Activated CD4-positive, alpha-beta T cell treated with anti-CD3 and anti-CD28 coated beads for 36 hours (primary cell): ENCODE measurements around the gene UNC13C. TPM values are rescaled to one million over a fixed set of nuclear protein-coding genes. Genes with fewer than 3 reads are reported as not detected.

Source experiments
- ATAC-seq: fragments of 200-7000 bp; cut with Tn5 transposase; one replicate; pipeline ENCODE4 v1.10.0; 2021; ENCODE audit warnings: mild to moderate bottlenecking, moderate library complexity
- CTCF ChIA-PET: fragments of 350-600 bp; sonication (Branson Sonifier 250); formaldehyde crosslinking; loops from one replicate; lab custom pipeline; 2021; ENCODE audit warnings: antibody characterized with exemption; lab: Charles Lee
- POLR2A ChIA-PET: fragments of 350-600 bp; sonication (Branson Sonifier 250); formaldehyde crosslinking; loops from one replicate; lab custom pipeline; 2021; ENCODE audit warnings: antibody characterized with exemption, inconsistent platforms; lab: Charles Lee
- DNase-seq: peaks from one replicate; pipeline ENCODE4 v3.0.0-alpha.2; 2020
- H3K27ac Mint-ChIP-seq: one replicate; pipeline ENCODE4 v1.8.0; 2021; ENCODE audit warnings: mixed read lengths
- H3K27me3 Mint-ChIP-seq: one replicate; pipeline ENCODE4 v1.8.0; 2021; ENCODE audit warnings: mixed read lengths
- H3K36me3 Mint-ChIP-seq: one replicate; pipeline ENCODE4 v1.8.0; 2021; ENCODE audit warnings: low read depth, mixed read lengths
- H3K4me1 Mint-ChIP-seq: one replicate; pipeline ENCODE4 v1.8.0; 2021; ENCODE audit warnings: mixed read lengths
- H3K4me3 Mint-ChIP-seq: one replicate; pipeline ENCODE4 v1.8.0; 2021; ENCODE audit warnings: mild to moderate bottlenecking, moderate library complexity, mixed read lengths
- H3K9me3 Mint-ChIP-seq: one replicate; pipeline ENCODE4 v1.8.0; 2021; ENCODE audit warnings: low read depth, mixed read lengths
- intact Hi-C, 2 experiments: fragments of 100-400 bp; cut with DNase I in 1 of 2; cut with micrococcal nuclease in 1 of 2; formaldehyde crosslinking; loops; one replicate each; pipeline versions ENCODE4 v1.14.2 to v1.15.1; 2022 to 2024; cut with DNase I, micrococcal nuclease
- total RNA-seq, 2 experiments: library from RNA; stranded (reverse); gene quantifications; one replicate each; pipeline ENCODE4 v1.2.3, GENCODE V29; 2021

The UNC13C gene
- total RNA-seq, 2 experiments from 2014 or later: not detected

DNA sequence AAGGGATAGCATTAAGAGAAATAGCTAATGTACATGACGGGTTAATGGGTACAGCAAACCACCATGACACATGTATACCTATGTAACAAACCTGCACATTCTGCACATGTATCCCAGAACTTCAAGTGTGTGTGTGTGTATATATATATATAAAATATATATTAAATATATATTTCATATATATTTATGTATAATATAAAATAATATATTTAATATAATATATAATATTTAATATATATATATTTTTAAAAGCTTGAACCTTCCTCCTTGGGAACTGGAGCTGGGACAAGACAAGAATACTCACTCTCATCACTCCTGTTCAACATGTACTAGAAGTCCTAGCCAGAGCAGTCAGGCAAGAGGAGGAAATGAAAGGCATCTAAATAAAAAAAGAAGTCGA is 149.3 kb downstream of the UNC13C start:
- ATAC-seq: no peak
- ChIA-PET POLR2A (no interaction called here), CTCF (no interaction called here)
- Mint-ChIP-seq H3K27me3 (no peaks in the 10 kb centered on the region), H3K27ac (no peak overlapping the region), H3K9me3 (peaks cover 2% of the 10 kb centered on the region), H3K4me1 (no peaks in the 10 kb centered on the region), H3K36me3 (no peaks in the 10 kb centered on the region), H3K4me3 (no peak overlapping the region)
- DNase-seq: no peak
- intact Hi-C loops: no loop called here

DNA sequence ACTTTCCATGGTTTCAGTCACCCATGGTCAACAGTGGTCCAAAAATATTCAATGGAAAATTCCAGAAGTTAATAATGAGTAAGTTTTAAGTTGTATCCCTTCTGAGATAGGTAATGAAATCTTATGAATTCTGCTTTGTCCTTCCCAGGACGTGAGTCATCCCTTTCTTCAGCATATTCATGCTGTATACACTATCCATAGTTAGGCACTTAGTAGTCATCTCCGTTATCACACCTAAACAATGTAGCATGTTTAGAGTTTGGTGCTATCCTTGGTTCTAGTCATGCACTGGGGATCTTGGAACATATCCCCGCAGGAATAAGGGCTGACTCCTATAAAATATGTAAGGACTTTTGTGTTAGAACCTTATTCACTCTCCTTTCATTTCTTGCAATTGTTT is 153.2 kb downstream of the UNC13C start:
- ChIA-PET CTCF (no interaction called here), POLR2A (no interaction called here)
- no peak for ATAC-seq
- H3K4me1 Mint-ChIP-seq: no peaks in the 10 kb centered on the region
- no peak overlapping the region for H3K27ac Mint-ChIP-seq
- no peaks in the 10 kb centered on the region for H3K27me3 Mint-ChIP-seq
- no peak overlapping the region for H3K4me3 Mint-ChIP-seq
- H3K36me3 Mint-ChIP-seq: no peaks in the 10 kb centered on the region
- intact Hi-C loops: no loop called here
- H3K9me3 Mint-ChIP-seq: peaks cover 2% of the 10 kb centered on the region
- DNase-seq: no peak

DNA sequence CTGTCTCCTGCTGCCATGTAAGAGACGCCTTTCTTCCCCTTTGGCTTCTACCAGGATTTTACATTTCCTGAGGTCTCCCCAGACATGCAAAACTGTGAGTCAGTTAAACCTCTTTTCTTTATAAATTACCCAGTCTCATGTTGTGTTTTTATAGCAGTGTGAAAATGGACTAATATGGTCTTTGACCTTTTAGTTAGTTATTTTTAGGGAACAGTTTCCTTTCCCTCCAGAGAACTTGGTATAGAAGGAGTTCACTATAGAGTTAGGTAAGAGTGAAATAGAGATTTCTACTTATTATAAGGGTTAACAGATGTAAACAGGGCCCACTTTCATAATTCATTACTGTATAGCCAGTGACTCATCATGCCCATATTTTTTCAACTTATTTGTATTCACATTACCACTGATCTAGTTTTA is 170.9 kb downstream of the UNC13C start:
- no peaks in the 10 kb centered on the region for H3K36me3 Mint-ChIP-seq
- no peaks in the 10 kb centered on the region for H3K4me1 Mint-ChIP-seq
- DNase-seq (no peak), ATAC-seq (no peak)
- ChIA-PET POLR2A (no interaction called here), CTCF (no interaction called here)
- no peak overlapping the region for H3K4me3 Mint-ChIP-seq
- intact Hi-C loops: no loop called here
- no peaks in the 10 kb centered on the region for H3K9me3 Mint-ChIP-seq
- no peak overlapping the region for H3K27ac Mint-ChIP-seq
- H3K27me3 Mint-ChIP-seq: peaks cover 2% of the 10 kb centered on the region

DNA sequence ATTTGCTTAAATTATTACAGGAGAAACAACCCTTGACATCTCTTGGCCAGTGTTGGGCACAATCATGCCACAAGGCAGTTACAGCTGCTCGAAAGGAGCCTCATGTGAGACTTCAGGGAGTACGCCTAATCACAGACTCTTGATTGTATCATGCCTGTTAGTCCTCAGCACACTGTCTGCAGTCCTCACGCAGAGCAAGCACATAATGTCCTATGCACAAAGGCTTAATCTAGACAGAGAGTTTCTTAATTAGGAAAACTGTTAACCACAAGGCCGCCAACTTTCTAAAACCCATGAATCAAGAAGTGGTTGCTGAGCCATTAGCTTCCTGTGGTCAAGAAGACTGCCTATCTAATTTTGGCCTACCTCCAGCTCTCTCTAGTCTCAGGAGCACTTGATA is 172.0 kb downstream of the UNC13C start:
- ChIA-PET POLR2A (no interaction called here), CTCF (interaction anchor here (0.6 kb wide), 1 partner anchor 208 kb away, joined by 3 read pairs; no protein-coding TSS in a partner anchor)
- Mint-ChIP-seq H3K27ac (no peak overlapping the region), H3K27me3 (peaks cover 2% of the 10 kb centered on the region), H3K36me3 (no peaks in the 10 kb centered on the region), H3K4me1 (no peaks in the 10 kb centered on the region), H3K4me3 (no peak overlapping the region), H3K9me3 (no peaks in the 10 kb centered on the region)
- intact Hi-C loops: no loop called here
- ATAC-seq (no peak), DNase-seq (no peak)

DNA sequence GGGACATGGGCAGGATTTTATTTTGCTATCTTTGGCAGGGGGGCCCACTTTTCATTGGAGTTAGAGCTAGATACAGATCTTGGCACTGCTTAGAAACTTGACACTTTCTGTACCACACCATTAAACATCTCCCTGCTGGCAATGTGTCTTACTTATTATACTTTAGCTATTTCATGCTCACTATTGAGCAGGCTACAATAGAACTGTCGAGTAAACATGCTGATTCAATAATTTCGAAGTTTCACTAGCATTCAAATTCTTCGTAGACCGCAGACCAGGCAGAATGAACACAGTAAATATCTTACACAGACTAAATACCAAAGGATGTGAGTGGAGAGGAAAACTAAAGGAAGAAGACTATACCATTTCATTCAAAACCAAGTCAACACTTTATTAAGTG is 180.8 kb downstream of the UNC13C start:
- no peaks in the 10 kb centered on the region for H3K4me1 Mint-ChIP-seq
- no peaks in the 10 kb centered on the region for H3K9me3 Mint-ChIP-seq
- intact Hi-C loops: no loop called here
- no peak overlapping the region for H3K27ac Mint-ChIP-seq
- H3K27me3 Mint-ChIP-seq: peaks cover 2% of the 10 kb centered on the region
- CTCF ChIA-PET: no interaction called here
- no peak for DNase-seq
- no peaks in the 10 kb centered on the region for H3K36me3 Mint-ChIP-seq
- ATAC-seq: no peak
- POLR2A ChIA-PET: no interaction called here
- H3K4me3 Mint-ChIP-seq: no peak overlapping the region

DNA sequence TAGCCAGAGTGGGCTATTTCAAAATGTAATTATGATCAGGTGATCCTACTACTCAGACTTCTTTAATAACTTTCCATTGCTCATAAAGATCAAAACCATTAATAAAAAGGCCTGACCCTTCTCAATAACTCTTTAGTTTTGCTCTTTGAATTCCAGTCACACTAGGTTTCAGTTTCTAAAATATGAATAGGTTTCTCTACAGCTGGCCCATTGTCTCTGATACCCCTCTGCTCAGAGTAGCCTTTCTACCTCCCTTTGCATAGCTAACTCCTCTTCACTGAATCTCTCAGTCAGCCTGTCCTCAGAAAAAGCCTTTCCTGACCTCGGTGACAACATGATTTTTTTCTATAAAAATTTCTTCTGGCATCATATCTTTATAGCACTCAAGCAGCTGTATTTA is 209.1 kb downstream of the UNC13C start:
- ATAC-seq (no peak), DNase-seq (no peak)
- Mint-ChIP-seq H3K27ac (no peak overlapping the region), H3K4me3 (no peak overlapping the region), H3K36me3 (no peaks in the 10 kb centered on the region), H3K9me3 (peaks cover 2% of the 10 kb centered on the region), H3K4me1 (no peaks in the 10 kb centered on the region), H3K27me3 (no peaks in the 10 kb centered on the region)
- CTCF ChIA-PET: no interaction called here
- POLR2A ChIA-PET: no interaction called here
- intact Hi-C loops: no loop called here

DNA sequence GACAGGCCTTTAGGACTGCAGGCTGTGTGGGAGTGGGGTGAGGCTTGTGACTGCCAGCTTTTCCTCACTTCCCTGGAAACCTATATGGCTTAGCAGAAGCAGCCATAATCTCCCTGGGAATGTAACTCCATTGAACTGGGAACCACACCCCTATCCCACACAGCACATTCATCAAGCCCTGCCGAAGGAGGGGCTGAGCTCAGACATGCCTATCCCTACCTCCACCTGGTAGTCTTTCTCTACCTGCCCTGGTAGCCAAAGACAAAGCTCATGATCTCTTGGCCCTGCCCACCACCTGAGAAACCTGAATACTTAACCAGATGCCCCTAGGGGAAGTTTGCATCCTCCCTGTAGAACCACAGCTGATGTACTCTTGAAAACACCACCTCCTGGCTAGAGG is 219.8 kb downstream of the UNC13C start:
- H3K4me1 Mint-ChIP-seq: no peaks in the 10 kb centered on the region
- H3K4me3 Mint-ChIP-seq: no peak overlapping the region
- no peak for DNase-seq
- ChIA-PET CTCF (interaction anchor here (0.5 kb wide), 1 partner anchor 132 kb away, joined by 4 read pairs; no protein-coding TSS in a partner anchor), POLR2A (no interaction called here)
- intact Hi-C loops: no loop called here
- no peaks in the 10 kb centered on the region for H3K36me3 Mint-ChIP-seq
- no peak overlapping the region for H3K27ac Mint-ChIP-seq
- peaks cover 13% of the 10 kb centered on the region for H3K9me3 Mint-ChIP-seq
- no peak for ATAC-seq
- H3K27me3 Mint-ChIP-seq: peaks cover 2% of the 10 kb centered on the region

DNA sequence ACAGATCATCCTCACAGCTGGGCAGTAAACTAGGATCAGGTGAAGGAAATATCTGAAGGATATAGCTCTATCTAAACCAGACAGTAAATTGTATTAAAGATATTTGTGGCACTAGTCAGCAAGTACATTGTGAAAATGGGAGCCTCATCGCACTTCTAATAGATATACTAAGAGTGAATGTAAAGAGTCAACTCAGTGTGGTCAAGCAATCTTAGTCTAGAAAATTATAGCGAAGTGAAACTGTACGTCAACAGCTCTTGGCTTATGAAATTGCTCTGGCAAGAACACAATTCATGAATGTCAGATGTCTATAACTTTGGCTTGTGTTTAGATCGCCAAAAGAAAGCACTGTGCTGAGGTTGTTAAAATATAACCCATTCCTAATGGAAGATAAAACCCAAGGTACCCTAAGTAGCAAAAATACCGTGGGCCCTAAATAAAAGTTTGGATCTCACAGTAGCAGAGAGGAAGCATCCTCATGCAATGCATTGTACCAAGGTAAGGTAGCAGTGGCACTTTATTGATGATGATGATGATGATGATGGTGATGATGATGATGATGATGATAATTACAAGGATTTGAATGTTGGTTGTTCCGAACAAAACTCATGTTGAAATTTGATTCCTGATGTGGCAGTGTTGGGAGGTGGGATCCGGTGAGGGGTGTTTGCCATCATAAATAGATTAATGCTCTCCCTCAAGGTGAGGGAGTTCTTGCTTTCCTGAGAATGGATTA is 228.5 kb downstream of the UNC13C start:
- Mint-ChIP-seq H3K27me3 (no peaks in the 10 kb centered on the region), H3K4me3 (no peak overlapping the region), H3K4me1 (no peaks in the 10 kb centered on the region), H3K36me3 (no peaks in the 10 kb centered on the region), H3K9me3 (peaks cover 2% of the 10 kb centered on the region), H3K27ac (no peak overlapping the region)
- ChIA-PET CTCF (no interaction called here), POLR2A (no interaction called here)
- DNase-seq: no peak
- intact Hi-C loops: no loop called here
- no peak for ATAC-seq

DNA sequence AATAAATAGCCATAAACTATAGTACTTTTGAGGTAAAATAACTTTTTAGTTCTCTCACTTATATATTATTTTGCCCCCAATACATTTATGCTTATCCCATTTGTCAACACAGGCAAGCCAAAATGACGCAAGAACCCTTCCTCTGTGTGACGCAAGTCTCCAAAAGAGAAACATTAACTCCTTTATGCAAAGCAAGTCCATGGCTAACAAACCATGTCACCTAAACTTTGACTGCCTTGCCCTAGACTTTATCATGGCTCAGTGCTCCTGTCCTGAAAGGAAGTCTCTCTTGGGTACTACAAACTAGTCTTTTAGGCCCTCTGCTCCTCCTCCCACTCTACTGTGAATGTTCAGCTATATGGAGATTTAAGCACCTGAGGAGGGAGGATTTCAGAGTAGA is 230.5 kb downstream of the UNC13C start:
- Mint-ChIP-seq H3K27me3 (peaks cover 3% of the 10 kb centered on the region), H3K4me1 (no peaks in the 10 kb centered on the region), H3K4me3 (no peak overlapping the region), H3K36me3 (no peaks in the 10 kb centered on the region), H3K27ac (no peak overlapping the region), H3K9me3 (no peaks in the 10 kb centered on the region)
- ATAC-seq: no peak
- ChIA-PET CTCF (no interaction called here), POLR2A (no interaction called here)
- intact Hi-C loops: no loop called here
- DNase-seq: no peak

DNA sequence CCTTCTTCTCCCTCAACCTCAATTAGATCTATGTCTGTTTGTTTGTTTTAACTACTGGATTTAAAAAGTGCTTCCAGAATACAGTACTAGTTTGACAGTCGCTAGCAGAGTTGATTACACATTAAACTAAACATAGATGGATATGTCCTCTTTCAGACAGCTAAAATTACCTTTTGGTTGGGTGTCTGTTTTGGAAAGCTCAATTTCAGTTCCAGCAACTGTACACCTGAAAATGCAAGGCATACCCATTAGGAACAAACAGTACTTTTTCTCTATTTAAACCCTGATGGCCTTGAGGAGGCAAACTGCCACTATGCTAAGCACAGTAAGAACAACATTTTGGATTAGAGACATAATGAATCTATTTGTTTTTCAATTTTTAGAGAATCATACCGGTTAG is 234.4 kb downstream of the UNC13C start:
- CTCF ChIA-PET: no interaction called here
- ATAC-seq (no peak), DNase-seq (no peak)
- peaks cover 3% of the 10 kb centered on the region for H3K27me3 Mint-ChIP-seq
- intact Hi-C loops: no loop called here
- H3K27ac Mint-ChIP-seq: no peak overlapping the region
- POLR2A ChIA-PET: no interaction called here
- H3K4me3 Mint-ChIP-seq: no peak overlapping the region
- no peaks in the 10 kb centered on the region for H3K4me1 Mint-ChIP-seq
- H3K36me3 Mint-ChIP-seq: no peaks in the 10 kb centered on the region
- no peaks in the 10 kb centered on the region for H3K9me3 Mint-ChIP-seq

DNA sequence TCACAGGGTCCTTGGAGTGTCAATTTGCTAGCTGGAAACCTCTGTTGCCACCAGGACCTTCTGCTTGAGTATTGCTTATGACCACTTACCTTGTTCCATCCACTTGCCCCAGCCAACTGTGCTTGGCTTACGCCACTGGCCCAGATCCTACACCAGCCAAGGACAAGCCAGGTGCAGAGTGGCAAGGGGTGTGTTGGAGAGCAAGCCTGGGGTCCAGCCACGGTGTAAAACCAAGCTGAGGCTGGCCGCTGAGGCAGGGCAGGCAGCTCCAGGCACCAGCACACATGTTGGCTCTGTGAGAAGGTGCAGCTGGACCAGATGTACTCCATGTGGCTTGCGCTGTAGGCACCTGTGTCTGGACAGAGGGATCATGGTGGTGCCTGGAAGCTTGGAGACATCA is 248.2 kb downstream of the UNC13C start:
- CTCF ChIA-PET: no interaction called here
- no peak for ATAC-seq
- no peaks in the 10 kb centered on the region for H3K4me1 Mint-ChIP-seq
- no peak for DNase-seq
- H3K27ac Mint-ChIP-seq: no peak overlapping the region
- POLR2A ChIA-PET: no interaction called here
- peaks cover 9% of the 10 kb centered on the region for H3K9me3 Mint-ChIP-seq
- intact Hi-C loops: no loop called here
- no peaks in the 10 kb centered on the region for H3K36me3 Mint-ChIP-seq
- H3K27me3 Mint-ChIP-seq: no peaks in the 10 kb centered on the region
- no peak overlapping the region for H3K4me3 Mint-ChIP-seq

DNA sequence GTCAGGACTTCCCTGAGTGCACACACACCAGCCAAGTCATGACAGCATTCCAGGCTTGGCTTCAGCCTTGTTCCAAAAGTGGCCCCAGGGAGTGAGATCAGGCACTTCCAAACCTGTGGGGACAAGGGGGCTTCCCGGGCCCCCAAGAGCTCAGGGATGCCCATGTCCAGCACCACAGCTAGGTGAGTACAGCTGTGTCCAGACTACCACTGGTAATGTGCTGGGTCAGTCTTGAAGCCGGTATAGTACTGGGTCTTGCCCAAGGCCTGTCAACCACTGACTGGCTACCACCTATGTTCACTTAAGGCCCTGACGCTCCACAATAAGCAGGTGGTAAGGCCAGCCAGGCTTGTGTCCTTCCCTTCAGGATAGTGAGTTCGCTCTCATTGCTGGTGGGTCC is 249.3 kb downstream of the UNC13C start:
- Mint-ChIP-seq H3K36me3 (no peaks in the 10 kb centered on the region), H3K4me1 (no peaks in the 10 kb centered on the region), H3K4me3 (no peak overlapping the region), H3K9me3 (peaks cover 7% of the 10 kb centered on the region), H3K27ac (no peak overlapping the region), H3K27me3 (no peaks in the 10 kb centered on the region)
- POLR2A ChIA-PET: no interaction called here
- DNase-seq: no peak
- no peak for ATAC-seq
- intact Hi-C loops: no loop called here
- CTCF ChIA-PET: no interaction called here
